KMS-11 (cell line): ENCODE results near the gene SPAG4.

Experiments used
- H2AFZ ChIP-seq: fragments of 200-600 bp; sonication (generic); 2 replicates; pipeline ENCODE4 v1.6.1; 2016; ENCODE audit warnings: antibody characterized with exemption, mixed run types, low read depth
- H3K27ac ChIP-seq: fragments of 200-600 bp; sonication (generic); 2 replicates; pipeline ENCODE4 v1.6.1; 2016; ENCODE audit warnings: mild to moderate bottlenecking, mixed run types
- H3K27me3 ChIP-seq: fragments of 200-600 bp; sonication (generic); 2 replicates; pipeline ENCODE4 v1.6.1; 2017; ENCODE audit warnings: mild to moderate bottlenecking, low read depth, mixed run types, moderate library complexity; ENCODE audit not compliant: insufficient read depth
- H3K36me3 ChIP-seq: fragments of 200-600 bp; sonication (generic); 2 replicates; pipeline ENCODE4 v1.6.1; 2017; ENCODE audit warnings: mild to moderate bottlenecking, mixed run types; ENCODE audit not compliant: insufficient read depth
- H3K4me1 ChIP-seq: fragments of 200-600 bp; sonication (generic); 2 replicates; pipeline ENCODE4 v1.6.1; 2016; ENCODE audit warnings: mild to moderate bottlenecking, low read depth, mixed run types; ENCODE audit not compliant: poor library complexity, severe bottlenecking
- H3K4me2 ChIP-seq: fragments of 200-600 bp; sonication (generic); 2 replicates; pipeline ENCODE4 v1.7.0; 2016; ENCODE audit warnings: mild to moderate bottlenecking, mixed run types
- H3K4me3 ChIP-seq: fragments of 200-600 bp; sonication (generic); IDR thresholded peaks from 2 replicates; pipeline ENCODE4 v1.6.1; 2017; ENCODE audit warnings: low read depth, low read length, mixed read lengths; ENCODE audit not compliant: insufficient read depth
- H3K79me2 ChIP-seq: fragments of 200-600 bp; sonication (generic); 2 replicates; pipeline ENCODE4 v1.6.1; 2016; ENCODE audit warnings: low read depth, mixed run types; ENCODE audit not compliant: insufficient read depth
- H3K9ac ChIP-seq: fragments of 200-600 bp; sonication (generic); 2 replicates; pipeline ENCODE4 v1.6.1; 2016; ENCODE audit warnings: mild to moderate bottlenecking, mixed run types
- H4K20me1 ChIP-seq: fragments of 200-600 bp; sonication (generic); 2 replicates; pipeline ENCODE4 v1.6.1; 2016; ENCODE audit warnings: mild to moderate bottlenecking, mixed run types; ENCODE audit not compliant: insufficient read depth
- TF ChIP-seq, protein P1 (sequence below): fragments of 200-600 bp; sonication (generic); conservative IDR thresholded peaks from 2 replicates; pipeline ENCODE4 v1.6.1; 2017; ENCODE audit warnings: low read depth, mild to moderate bottlenecking, antibody characterized with exemption, low read length, moderate library complexity, mixed read lengths

Gene SPAG4

DNA sequence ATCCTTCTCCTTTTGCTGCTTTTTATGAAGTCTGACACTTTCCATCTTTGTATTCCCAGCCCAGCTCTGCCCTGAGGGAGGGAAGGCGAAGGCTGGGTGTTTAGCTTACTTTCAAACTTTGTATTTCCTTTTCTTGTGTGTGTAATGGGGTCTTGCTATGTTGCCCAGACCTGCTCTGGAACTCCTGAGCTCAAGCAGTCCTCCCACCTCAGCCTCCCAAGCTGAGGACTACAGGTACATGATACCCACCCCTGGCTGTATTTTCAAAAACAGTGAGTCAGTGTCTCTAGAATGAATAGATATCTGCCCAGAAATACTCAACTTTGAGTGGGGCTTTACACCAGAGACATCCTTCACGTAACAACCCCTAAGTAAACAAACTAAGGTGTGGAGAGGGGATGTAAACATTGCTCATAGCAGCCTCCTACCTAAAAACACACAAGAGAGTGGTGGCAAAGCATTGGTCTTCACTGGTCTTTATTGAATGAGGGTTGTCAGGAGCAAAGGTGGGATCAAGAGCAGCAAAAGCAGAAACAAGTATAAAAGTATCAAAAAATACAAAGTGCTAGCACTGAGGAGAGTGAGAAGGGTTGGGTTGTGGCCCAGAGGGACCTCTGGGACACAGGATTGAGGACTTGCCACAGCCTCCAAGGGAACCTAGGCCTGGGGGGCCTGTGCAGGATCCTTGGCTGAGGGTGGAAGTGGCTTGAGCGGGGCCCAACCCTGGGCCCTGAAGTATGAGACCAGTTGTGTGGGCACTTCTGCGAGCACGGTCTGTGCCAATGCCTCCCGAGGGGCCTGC, 10.2 kb downstream of the SPAG4 start:
- H3K27ac ChIP-seq, result no peak overlapping the region
- no peaks in the 10 kb centered on the region for H3K27me3 ChIP-seq
- H3K36me3 ChIP-seq, result no peaks in the 10 kb centered on the region; the same call in 1 of the 2 replicates
- TF ChIP-seq, protein P1, sequence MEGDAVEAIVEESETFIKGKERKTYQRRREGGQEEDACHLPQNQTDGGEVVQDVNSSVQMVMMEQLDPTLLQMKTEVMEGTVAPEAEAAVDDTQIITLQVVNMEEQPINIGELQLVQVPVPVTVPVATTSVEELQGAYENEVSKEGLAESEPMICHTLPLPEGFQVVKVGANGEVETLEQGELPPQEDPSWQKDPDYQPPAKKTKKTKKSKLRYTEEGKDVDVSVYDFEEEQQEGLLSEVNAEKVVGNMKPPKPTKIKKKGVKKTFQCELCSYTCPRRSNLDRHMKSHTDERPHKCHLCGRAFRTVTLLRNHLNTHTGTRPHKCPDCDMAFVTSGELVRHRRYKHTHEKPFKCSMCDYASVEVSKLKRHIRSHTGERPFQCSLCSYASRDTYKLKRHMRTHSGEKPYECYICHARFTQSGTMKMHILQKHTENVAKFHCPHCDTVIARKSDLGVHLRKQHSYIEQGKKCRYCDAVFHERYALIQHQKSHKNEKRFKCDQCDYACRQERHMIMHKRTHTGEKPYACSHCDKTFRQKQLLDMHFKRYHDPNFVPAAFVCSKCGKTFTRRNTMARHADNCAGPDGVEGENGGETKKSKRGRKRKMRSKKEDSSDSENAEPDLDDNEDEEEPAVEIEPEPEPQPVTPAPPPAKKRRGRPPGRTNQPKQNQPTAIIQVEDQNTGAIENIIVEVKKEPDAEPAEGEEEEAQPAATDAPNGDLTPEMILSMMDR, result no peak
- no peaks in the 10 kb centered on the region for H3K79me2 ChIP-seq
- H3K4me3 ChIP-seq, result no peak overlapping the region
- H3K4me2 ChIP-seq, result no peak overlapping the region
- no peaks in the 10 kb centered on the region for H3K4me1 ChIP-seq
- no peak overlapping the region for H2AFZ ChIP-seq
- no peaks in the 10 kb centered on the region for H4K20me1 ChIP-seq
- H3K9ac ChIP-seq, result no peak overlapping the region

DNA sequence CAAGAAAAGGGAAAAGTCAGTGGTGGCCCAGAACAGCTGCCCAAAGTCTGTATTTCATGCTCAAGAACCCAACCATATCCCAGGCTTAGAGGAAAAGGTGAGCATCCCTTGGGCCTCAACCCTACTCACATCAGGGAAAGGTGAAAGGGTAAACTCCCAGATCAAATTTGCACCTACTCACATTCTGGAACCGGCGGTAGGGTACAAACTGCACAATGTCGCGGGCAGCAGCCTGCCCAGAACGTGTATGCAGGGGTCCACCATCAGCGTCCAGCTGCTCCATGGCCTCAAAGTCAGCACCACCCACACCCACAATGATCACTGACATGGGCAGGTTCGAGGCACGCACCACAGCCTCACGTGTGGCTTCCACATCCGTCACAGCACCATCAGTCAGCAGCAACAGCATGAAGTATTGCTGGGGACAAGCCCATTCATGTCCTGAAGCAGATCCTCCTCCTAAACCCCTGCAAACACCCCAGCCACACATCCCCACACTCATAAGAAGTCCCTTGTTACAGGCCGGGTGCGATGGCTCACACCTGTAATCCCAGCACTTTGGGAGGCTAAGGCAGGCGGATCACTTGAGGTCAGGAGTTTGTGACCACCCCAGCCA, 10.9 kb downstream of the SPAG4 start:
- Histone ChIP-seq H3K36me3 (no peaks in the 10 kb centered on the region; the same call in 1 of the 2 replicates), H3K4me1 (no peaks in the 10 kb centered on the region), H2AFZ (no peak overlapping the region), H3K27me3 (no peaks in the 10 kb centered on the region), H3K4me3 (no peak overlapping the region), H3K4me2 (no peak overlapping the region), H3K27ac (no peak overlapping the region), H3K79me2 (no peaks in the 10 kb centered on the region), H4K20me1 (no peaks in the 10 kb centered on the region), H3K9ac (no peak overlapping the region)
- TF ChIP-seq, protein P1, result no peak

DNA sequence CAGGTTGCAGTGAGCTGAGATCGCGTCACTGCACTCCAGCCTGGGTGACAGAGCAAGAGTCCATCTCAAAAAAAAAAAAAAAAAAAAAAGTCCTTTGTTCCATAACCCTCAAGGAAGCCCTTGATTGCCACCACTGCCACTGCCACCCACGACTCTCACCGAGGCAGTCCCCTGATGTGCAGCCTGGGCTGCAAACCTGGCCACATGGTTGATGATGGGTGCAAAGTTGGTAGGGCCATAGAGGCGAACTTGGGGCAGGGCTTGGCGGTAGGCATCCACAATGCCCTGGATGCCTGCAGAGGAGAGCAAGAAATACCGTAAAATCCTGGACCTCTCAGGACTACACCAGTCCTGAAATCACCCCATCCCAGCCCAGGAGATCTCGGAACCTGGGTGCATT, 11.5 kb downstream of the SPAG4 start:
- TF ChIP-seq, protein P1, result no peak
- Histone ChIP-seq H3K27ac (no peak overlapping the region), H3K4me2 (no peak overlapping the region), H3K9ac (no peak overlapping the region), H4K20me1 (no peaks in the 10 kb centered on the region), H3K4me3 (no peak overlapping the region), H3K36me3 (no peaks in the 10 kb centered on the region; the same call in 1 of the 2 replicates), H3K27me3 (no peaks in the 10 kb centered on the region), H3K79me2 (no peaks in the 10 kb centered on the region), H2AFZ (no peak overlapping the region), H3K4me1 (no peaks in the 10 kb centered on the region)

DNA sequence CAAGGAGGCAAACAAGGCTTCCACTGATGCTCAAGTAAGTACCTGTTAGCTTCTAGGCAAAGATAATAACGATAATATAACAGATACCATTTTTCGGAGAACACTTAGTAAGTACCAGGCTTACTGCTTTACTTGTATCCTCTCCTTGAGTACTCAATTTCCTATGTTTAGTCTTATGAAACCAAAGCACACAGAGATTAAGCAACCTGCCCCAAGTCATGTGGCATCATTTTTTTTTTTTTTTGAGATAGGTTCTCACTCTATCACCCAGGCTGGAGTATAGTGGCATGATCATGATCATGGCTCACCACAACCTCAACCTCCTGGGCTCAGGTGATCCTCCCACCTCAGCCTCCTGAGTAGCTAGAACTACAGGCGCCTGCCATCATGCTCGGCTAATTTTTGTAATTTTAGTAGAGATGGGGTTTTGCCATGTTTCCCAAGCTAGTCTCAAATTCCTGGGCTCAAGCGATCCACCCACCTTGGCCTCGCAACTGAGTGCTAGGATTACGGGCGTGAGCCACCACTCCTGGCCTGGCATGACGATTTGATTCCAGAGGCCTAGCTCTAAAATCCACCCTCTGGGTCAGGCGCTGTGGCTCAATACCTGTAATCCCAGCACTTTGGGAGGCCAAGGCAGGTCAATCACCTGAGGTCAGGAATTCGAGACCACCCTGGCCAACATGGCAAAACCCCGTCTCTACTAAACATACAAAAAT, 14.0 kb downstream of the SPAG4 start:
- Histone ChIP-seq H3K27me3 (no peaks in the 10 kb centered on the region), H3K27ac (no peak overlapping the region), H3K4me1 (no peaks in the 10 kb centered on the region), H4K20me1 (no peaks in the 10 kb centered on the region), H2AFZ (no peak overlapping the region), H3K36me3 (no peaks in the 10 kb centered on the region; the same call in 1 of the 2 replicates), H3K9ac (no peak overlapping the region), H3K79me2 (no peaks in the 10 kb centered on the region), H3K4me2 (no peak overlapping the region), H3K4me3 (no peak overlapping the region)
- TF ChIP-seq, protein P1, result no peak
